Breast epithelium (tissue), 4 donors: ENCODE measurements around the gene KREMEN1. TPM values are rescaled to one million over a fixed set of nuclear protein-coding genes. Genes with fewer than 3 reads are reported as not detected.

Experiments
- DNase-seq, 2 donors: peaks; one replicate each; pipeline ENCODE4 v3.0.0-alpha.2; 2019; ENCODE audit warnings: low spot score in 2 of 2
- H3K27ac ChIP-seq, 2 donors: fragments of 200-600 bp; sonication (generic) in 1 of 2; one replicate each; pipeline ENCODE4 v1.5.1; 2016 to 2019; ENCODE audit warnings: mild to moderate bottlenecking in 1 of 2
- H3K27me3 ChIP-seq, 2 donors: fragments of 200-600 bp; sonication (generic) in 1 of 2; one replicate each; pipeline versions ENCODE4 v1.5.1 to v1.6.0; 2017 to 2019; ENCODE audit warnings: control low read depth in 1 of 2, mild to moderate bottlenecking in 1 of 2
- H3K36me3 ChIP-seq: fragments of 200-600 bp; one replicate; pipeline ENCODE4 v1.5.1; 2019
- H3K4me1 ChIP-seq, 2 donors: fragments of 200-600 bp; sonication (generic); one replicate each; pipeline ENCODE4 v1.5.1; 2016 to 2019; ENCODE audit warnings: control low read depth in 1 of 2
- H3K4me3 ChIP-seq, 3 donors: fragments of 200-600 bp; sonication (generic); 1 replicate in 2 of 3; 2 replicates in 1 of 3; pipeline ENCODE4 v1.5.1; 2016 to 2019; ENCODE audit warnings: mild to moderate bottlenecking in 3 of 3, moderate library complexity in 2 of 3
- H3K9me3 ChIP-seq, 2 donors: fragments of 200-600 bp; sonication (generic) in 1 of 2; one replicate each; pipeline ENCODE4 v1.5.1; 2016 to 2019; ENCODE audit warnings: control low read depth in 1 of 2
- CTCF ChIP-seq, 3 donors: fragments of 450-650 bp; IDR thresholded peaks; one replicate each; pipeline ENCODE4 v1.5.1; 2016 to 2017; ENCODE audit warnings: antibody characterized with exemption in 3 of 3, mild to moderate bottlenecking in 3 of 3, moderate library complexity in 3 of 3
- POLR2A ChIP-seq: fragments of 450-650 bp; IDR thresholded peaks from one replicate; pipeline ENCODE4 v1.6.1; 2016; ENCODE audit warnings: antibody characterized with exemption, mild to moderate bottlenecking, moderate library complexity
- POLR2AphosphoS5 ChIP-seq, 3 donors: sonication (generic); formaldehyde crosslinking; IDR thresholded peaks; one replicate each; pipeline ENCODE4 v1.6.1; 2017; ENCODE audit warnings: antibody characterized with exemption in 3 of 3
- intact Hi-C: fragments of 100-400 bp; cut with DNase I; formaldehyde crosslinking; loops from one replicate; pipeline ENCODE4 v1.15.1; 2023; ENCODE audit warnings: low total_unique reads
- total RNA-seq, 3 donors: library from RNA; depleted of rRNA; stranded (reverse); fragments of >200 nt; gene quantifications; one replicate each; pipeline ENCODE4 v1.1.0, GENCODE V29; 2016

The KREMEN1 gene
- total RNA-seq, 3 donors from 2014 or later, result 9.5 to 13.6 (median 13.5) TPM

- DNase-seq, result no peak
- intact Hi-C loops, result no loop called here
Observed at GRCh38 chr22:29138556-29139305, 65.9 kb downstream of the KREMEN1 start.

GRCh38 chr22:29139965-29140782 lies 67.3 kb downstream of the KREMEN1 start:
- Histone ChIP-seq H3K9me3 (no peaks in the 10 kb centered on the region), H3K36me3 (no peaks in the 10 kb centered on the region), H3K27ac (peak overlapping the region in 1 of 2 donors; percentile 10), H3K4me3 (no peak overlapping the region), H3K27me3 (no peaks in the 10 kb centered on the region), H3K4me1 (no peaks in the 10 kb centered on the region)
- no peak for DNase-seq
- intact Hi-C loops, result no loop called here
- no peak for TF ChIP-seq CTCF (IDR thresholded peaks at IDR 0.05)
- TF ChIP-seq POLR2AphosphoS5 (IDR thresholded peaks at IDR 0.05), result no peak
- no peak for TF ChIP-seq POLR2A

More at GRCh38 chr22:29138556-29139305, 65.9 kb downstream of the KREMEN1 start:
- Histone ChIP-seq H3K9me3 (no peaks in the 10 kb centered on the region), H3K36me3 (no peaks in the 10 kb centered on the region), H3K4me1 (no peaks in the 10 kb centered on the region), H3K27me3 (no peaks in the 10 kb centered on the region), H3K27ac (no peak overlapping the region), H3K4me3 (no peak overlapping the region)
- TF ChIP-seq POLR2A (no peak), CTCF (IDR thresholded peaks at IDR 0.05) (no peak), POLR2AphosphoS5 (IDR thresholded peaks at IDR 0.05) (no peak)

- Histone ChIP-seq H3K9me3 (no peaks in the 10 kb centered on the region), H3K4me3 (no peak overlapping the region), H3K27ac (no peak overlapping the region), H3K4me1 (no peaks in the 10 kb centered on the region), H3K27me3 (no peaks in the 10 kb centered on the region), H3K36me3 (no peaks in the 10 kb centered on the region)
- intact Hi-C loops, result no loop called here
- TF ChIP-seq POLR2AphosphoS5 (IDR thresholded peaks at IDR 0.05), result no peak
- no peak for TF ChIP-seq CTCF (IDR thresholded peaks at IDR 0.05)
- no peak for DNase-seq
Observed at GRCh38 chr22:29141078-29141688, 68.3 kb downstream of the KREMEN1 start.

- H3K36me3 ChIP-seq, result no peaks in the 10 kb centered on the region
Observed at GRCh38 chr22:29142116-29142515, 69.3 kb downstream of the KREMEN1 start.

More at GRCh38 chr22:29142116-29142515, 69.3 kb downstream of the KREMEN1 start:
- no peaks in the 10 kb centered on the region for H3K27me3 ChIP-seq
- H3K4me3 ChIP-seq, result no peak overlapping the region
- no peak for DNase-seq
- no peaks in the 10 kb centered on the region for H3K9me3 ChIP-seq
- TF ChIP-seq CTCF (IDR thresholded peaks at IDR 0.05) (no peak), POLR2A (no peak), POLR2AphosphoS5 (IDR thresholded peaks at IDR 0.05) (no peak)
- H3K4me1 ChIP-seq, result no peaks in the 10 kb centered on the region
- intact Hi-C loops, result no loop called here
- no peak overlapping the region for H3K27ac ChIP-seq
